Measurements from ENCODE around the gene PDZD8. TPM values are rescaled to one million over a fixed set of nuclear protein-coding genes. Genes with fewer than 3 reads are reported as not detected.

The PDZD8 gene
- total RNA-seq, 1 experiment from 2014 or later = 13.6 TPM

DNA sequence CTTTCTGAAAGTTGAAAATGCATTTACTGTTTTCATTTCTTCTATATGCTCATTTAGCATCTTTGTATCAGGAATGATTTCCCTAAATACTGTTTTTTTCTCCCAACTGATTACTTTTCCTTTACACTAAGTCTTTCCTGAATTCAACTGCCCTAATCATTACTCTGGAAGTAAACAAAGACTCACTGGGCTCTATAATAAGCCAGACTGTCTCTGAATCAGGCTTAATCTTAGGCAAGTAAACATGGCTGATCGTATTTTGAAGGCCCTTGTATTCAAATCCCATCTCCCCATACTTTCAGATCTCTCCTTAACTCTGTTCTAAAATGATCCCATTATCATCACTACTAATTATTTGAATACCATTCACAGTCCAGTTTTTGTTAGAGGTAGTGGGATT lies 61.6 kb downstream of the PDZD8 start:
- H3K4me3 ChIP-seq (ENCODE audit: low read length) = no peak overlapping the region
- BruUV-seq (replicated peaks) = no TSS peak

GRCh38 chr10:117312430-117312829 lies 62.8 kb downstream of the PDZD8 start:
- H3K4me1 ChIP-seq (ENCODE audit: insufficient read depth, low read length) = peaks cover 24% of the 10 kb centered on the region
- peaks cover 3% of the 10 kb centered on the region; the same call in 1 of the 2 replicates for H3K36me3 ChIP-seq (ENCODE audit: low read depth, low read length)
- ATAC-seq (peak; percentile 89), DNase-seq (peak; percentile 83)
- H4K20me1 ChIP-seq (ENCODE audit: low read length) = peaks cover 12% of the 10 kb centered on the region; the same call in 1 of the 2 replicates
- no TSS peak for BruUV-seq (replicated peaks)
- ChIA-PET CTCF (no interaction called here), POLR2A (ENCODE audit: unreplicated experiment) (no interaction called here)
- no peak for TF ChIP-seq EZH2phosphoT487 (IDR thresholded peaks at IDR 0.05; ENCODE audit: borderline replicate concordance, low read length)
- no peak for TF ChIP-seq EZH2 (IDR thresholded peaks at IDR 0.05; ENCODE audit: low read length, unreplicated experiment)
- TF ChIP-seq, protein P1, sequence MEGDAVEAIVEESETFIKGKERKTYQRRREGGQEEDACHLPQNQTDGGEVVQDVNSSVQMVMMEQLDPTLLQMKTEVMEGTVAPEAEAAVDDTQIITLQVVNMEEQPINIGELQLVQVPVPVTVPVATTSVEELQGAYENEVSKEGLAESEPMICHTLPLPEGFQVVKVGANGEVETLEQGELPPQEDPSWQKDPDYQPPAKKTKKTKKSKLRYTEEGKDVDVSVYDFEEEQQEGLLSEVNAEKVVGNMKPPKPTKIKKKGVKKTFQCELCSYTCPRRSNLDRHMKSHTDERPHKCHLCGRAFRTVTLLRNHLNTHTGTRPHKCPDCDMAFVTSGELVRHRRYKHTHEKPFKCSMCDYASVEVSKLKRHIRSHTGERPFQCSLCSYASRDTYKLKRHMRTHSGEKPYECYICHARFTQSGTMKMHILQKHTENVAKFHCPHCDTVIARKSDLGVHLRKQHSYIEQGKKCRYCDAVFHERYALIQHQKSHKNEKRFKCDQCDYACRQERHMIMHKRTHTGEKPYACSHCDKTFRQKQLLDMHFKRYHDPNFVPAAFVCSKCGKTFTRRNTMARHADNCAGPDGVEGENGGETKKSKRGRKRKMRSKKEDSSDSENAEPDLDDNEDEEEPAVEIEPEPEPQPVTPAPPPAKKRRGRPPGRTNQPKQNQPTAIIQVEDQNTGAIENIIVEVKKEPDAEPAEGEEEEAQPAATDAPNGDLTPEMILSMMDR (conservative IDR thresholded peaks at IDR 0.05; ENCODE audit: low read depth, low read length) = no peak
- no peak overlapping the region for H2AFZ ChIP-seq (ENCODE audit: low read length)
- no peaks in the 10 kb centered on the region; the same call in 1 of the 2 replicates for H3K79me2 ChIP-seq (ENCODE audit: low read length)
- no peaks in the 10 kb centered on the region for H3K27me3 ChIP-seq (ENCODE audit: low read length)
- peak overlapping the region; percentile 69 for H3K27ac ChIP-seq (ENCODE audit: low read length)
- intact Hi-C loops (cut with micrococcal nuclease) = no loop called here
- no peaks in the 10 kb centered on the region for H3K9me2 ChIP-seq (replicated peaks; ENCODE audit: low read length)
- peak overlapping the region; percentile 57 for H3K4me2 ChIP-seq (ENCODE audit: low read length)
- H3F3A ChIP-seq (ENCODE audit: low read length, unreplicated experiment) = no peaks in the 10 kb centered on the region
- H3K4me3 ChIP-seq (ENCODE audit: low read length) = no peak overlapping the region
- no peaks in the 10 kb centered on the region for H3K9me3 ChIP-seq (ENCODE audit: low read length)
- H3K9ac ChIP-seq (ENCODE audit: low read length) = no peak overlapping the region

More for the DNA sequence above, 61.6 kb downstream of the PDZD8 start:
- TF ChIP-seq, protein P1 (conservative IDR thresholded peaks at IDR 0.05; ENCODE audit: low read depth, low read length) = no peak
- TF ChIP-seq EZH2phosphoT487 (IDR thresholded peaks at IDR 0.05; ENCODE audit: borderline replicate concordance, low read length) = no peak
- Histone ChIP-seq H3K36me3 (ENCODE audit: low read depth, low read length) (peaks cover 3% of the 10 kb centered on the region; the same call in 1 of the 2 replicates), H3K27me3 (ENCODE audit: low read length) (no peaks in the 10 kb centered on the region), H3F3A (ENCODE audit: low read length, unreplicated experiment) (no peaks in the 10 kb centered on the region), H3K9me2 (replicated peaks; ENCODE audit: low read length) (no peaks in the 10 kb centered on the region), H3K4me1 (ENCODE audit: insufficient read depth, low read length) (peaks cover 24% of the 10 kb centered on the region), H4K20me1 (ENCODE audit: low read length) (peaks cover 12% of the 10 kb centered on the region; the same call in 1 of the 2 replicates), H3K9ac (ENCODE audit: low read length) (no peak overlapping the region), H3K9me3 (ENCODE audit: low read length) (no peaks in the 10 kb centered on the region), H3K4me2 (ENCODE audit: low read length) (no peak overlapping the region), H3K79me2 (ENCODE audit: low read length) (no peaks in the 10 kb centered on the region; the same call in 1 of the 2 replicates), H2AFZ (ENCODE audit: low read length) (no peak overlapping the region), H3K27ac (ENCODE audit: low read length) (no peak overlapping the region)
- DNase-seq (no peak), ATAC-seq (no peak)
- intact Hi-C loops (cut with micrococcal nuclease) = no loop called here
- ChIA-PET POLR2A (ENCODE audit: unreplicated experiment) (no interaction called here), CTCF (no interaction called here)

DNA sequence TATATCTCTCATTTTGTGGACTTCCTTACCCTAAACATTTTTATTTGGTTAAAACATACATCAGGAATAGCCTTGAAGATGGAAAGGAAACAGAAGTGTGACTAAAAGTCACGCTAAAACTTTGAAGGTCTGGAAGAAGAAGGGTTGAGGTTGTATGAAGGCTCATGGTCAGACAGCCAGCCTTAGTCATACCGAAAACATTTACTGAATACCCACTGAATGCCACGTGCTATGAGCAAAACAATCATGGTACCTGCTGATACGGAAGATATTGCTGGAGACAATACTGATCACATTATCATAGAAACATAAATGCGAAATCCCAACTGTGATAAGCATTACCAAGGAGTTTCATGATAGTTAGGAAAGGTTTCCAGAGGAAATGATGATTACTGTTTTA lies 64.0 kb downstream of the PDZD8 start:
- H4K20me1 ChIP-seq (ENCODE audit: low read length) = peaks cover 12% of the 10 kb centered on the region; the same call in 1 of the 2 replicates
- intact Hi-C loops (cut with micrococcal nuclease) = no loop called here

More for the DNA sequence above, 64.0 kb downstream of the PDZD8 start:
- H3K4me2 ChIP-seq (ENCODE audit: low read length) = 0 out of 2 replicates have a peak overlapping the region, but pooled peaks have one; percentile 57
- H3K27ac ChIP-seq (ENCODE audit: low read length) = no peak overlapping the region
- DNase-seq = peak; percentile 4
- peaks cover 3% of the 10 kb centered on the region; the same call in 1 of the 2 replicates for H3K36me3 ChIP-seq (ENCODE audit: low read depth, low read length)
- BruUV-seq (replicated peaks) = no TSS peak
- no peak overlapping the region for H2AFZ ChIP-seq (ENCODE audit: low read length)
- H3F3A ChIP-seq (ENCODE audit: low read length, unreplicated experiment) = no peaks in the 10 kb centered on the region
- no peak overlapping the region for H3K9ac ChIP-seq (ENCODE audit: low read length)
- CTCF ChIA-PET = no interaction called here
- no peaks in the 10 kb centered on the region; the same call in 1 of the 2 replicates for H3K79me2 ChIP-seq (ENCODE audit: low read length)
- no peak for TF ChIP-seq EZH2phosphoT487 (IDR thresholded peaks at IDR 0.05; ENCODE audit: borderline replicate concordance, low read length)
- TF ChIP-seq, protein P1 (conservative IDR thresholded peaks at IDR 0.05; ENCODE audit: low read depth, low read length) = no peak
- TF ChIP-seq EZH2 (IDR thresholded peaks at IDR 0.05; ENCODE audit: low read length, unreplicated experiment) = no peak
- ATAC-seq = no peak
- no peaks in the 10 kb centered on the region for H3K9me2 ChIP-seq (replicated peaks; ENCODE audit: low read length)
- no peaks in the 10 kb centered on the region for H3K27me3 ChIP-seq (ENCODE audit: low read length)
- no peak overlapping the region for H3K4me3 ChIP-seq (ENCODE audit: low read length)
- peaks cover 24% of the 10 kb centered on the region for H3K4me1 ChIP-seq (ENCODE audit: insufficient read depth, low read length)
- H3K9me3 ChIP-seq (ENCODE audit: low read length) = no peaks in the 10 kb centered on the region
- POLR2A ChIA-PET (ENCODE audit: unreplicated experiment) = no interaction called here
